Hepatocyte (in vitro differentiated cells): Measurements from ENCODE around the gene PLCG1. TPM values are rescaled to one million over a fixed set of nuclear protein-coding genes. Genes with fewer than 3 reads are reported as not detected.

ENCODE experiments used
- DNase-seq: peaks from one replicate; pipeline ENCODE4 v3.0.0-alpha.2; 2016; ENCODE audit warnings: low spot score
- H2AFZ ChIP-seq: fragments of 200-600 bp; sonication (generic); 2 replicates; pipeline ENCODE4 v1.6.0; 2016; ENCODE audit warnings: antibody characterized with exemption, mild to moderate bottlenecking
- H3K27ac ChIP-seq: fragments of 200-600 bp; sonication (generic); 2 replicates; pipeline ENCODE4 v1.5.1; 2016; ENCODE audit warnings: mild to moderate bottlenecking
- H3K27me3 ChIP-seq: fragments of 200-600 bp; sonication (generic); 2 replicates; pipeline ENCODE4 v1.6.1; 2016
- H3K36me3 ChIP-seq: fragments of 200-600 bp; sonication (generic); replicated peaks from 2 replicates; pipeline ENCODE4 v1.5.1; 2016; ENCODE audit warnings: low read depth; ENCODE audit not compliant: insufficient read depth
- H3K4me1 ChIP-seq: fragments of 200-600 bp; sonication (generic); 2 replicates; pipeline ENCODE4 v1.5.1; 2016; ENCODE audit warnings: mild to moderate bottlenecking, moderate library complexity; ENCODE audit not compliant: insufficient read depth
- H3K4me2 ChIP-seq: fragments of 200-600 bp; sonication (generic); 2 replicates; pipeline ENCODE4 v1.6.0; 2016
- H3K4me3 ChIP-seq: fragments of 200-600 bp; sonication (generic); 2 replicates; pipeline ENCODE4 v1.5.1; 2016; ENCODE audit warnings: mild to moderate bottlenecking
- H3K79me2 ChIP-seq: fragments of 200-600 bp; sonication (generic); 2 replicates; pipeline ENCODE4 v1.6.0; 2017; ENCODE audit warnings: mild to moderate bottlenecking
- H3K9me2 ChIP-seq: fragments of 200-600 bp; sonication (generic); replicated peaks from 2 replicates; pipeline ENCODE4 v1.6.0; 2017; ENCODE audit warnings: mild to moderate bottlenecking; ENCODE audit not compliant: insufficient read depth
- H3K9me3 ChIP-seq: fragments of 200-600 bp; sonication (generic); 2 replicates; pipeline ENCODE4 v1.5.1; 2016; ENCODE audit warnings: low read depth, mild to moderate bottlenecking
- H4K20me1 ChIP-seq: fragments of 200-600 bp; sonication (generic); 2 replicates; pipeline ENCODE4 v1.6.0; 2016; ENCODE audit warnings: mild to moderate bottlenecking; ENCODE audit not compliant: insufficient read depth, poor library complexity, severe bottlenecking
- CTCF ChIP-seq: fragments of 200-600 bp; sonication (generic); IDR thresholded peaks from 2 replicates; pipeline ENCODE4 v1.5.1; 2016; ENCODE audit warnings: antibody characterized with exemption, mild to moderate bottlenecking; ENCODE audit not compliant: poor library complexity
- EZH2 ChIP-seq: fragments of 200-600 bp; sonication (generic); IDR thresholded peaks from 2 replicates; pipeline ENCODE4 v1.6.1; 2016; ENCODE audit warnings: antibody characterized with exemption, mild to moderate bottlenecking, borderline replicate concordance
- EZH2phosphoT487 ChIP-seq: fragments of 200-600 bp; sonication (generic); IDR thresholded peaks from one replicate; pipeline ENCODE4 v1.6.1; 2018; ENCODE audit warnings: antibody characterized with exemption, mild to moderate bottlenecking, low read depth, moderate library complexity; ENCODE audit not compliant: unreplicated experiment, severe bottlenecking
- WGBS: methylation state at CpG from one replicate; pipeline ENCODE4 v1.1.6; 2016; ENCODE audit warnings: low lambda C conversion rate; ENCODE audit errors: missing lambda C conversion rate; 5-methylcytosine and 5-hydroxymethylcytosine counted together
- polyA plus RNA-seq: library from polyadenylated mRNA; unstranded; fragments of >200 nt; fragmentation: Nextera tagmentation; extraction: Ambion mirVana; gene quantifications from 2 replicates; pipeline ENCODE4 v1.2.1, GENCODE V29; 2016
- total RNA-seq: library from RNA; depleted of rRNA; stranded (reverse); fragments of >200 nt; gene quantifications from 2 replicates; pipeline ENCODE4 v1.2.3, GENCODE V29; 2014

Gene PLCG1
- total and polyA plus RNA-seq, 2 experiments from 2014 or later, result 52.7 to 73.2 TPM

DNA sequence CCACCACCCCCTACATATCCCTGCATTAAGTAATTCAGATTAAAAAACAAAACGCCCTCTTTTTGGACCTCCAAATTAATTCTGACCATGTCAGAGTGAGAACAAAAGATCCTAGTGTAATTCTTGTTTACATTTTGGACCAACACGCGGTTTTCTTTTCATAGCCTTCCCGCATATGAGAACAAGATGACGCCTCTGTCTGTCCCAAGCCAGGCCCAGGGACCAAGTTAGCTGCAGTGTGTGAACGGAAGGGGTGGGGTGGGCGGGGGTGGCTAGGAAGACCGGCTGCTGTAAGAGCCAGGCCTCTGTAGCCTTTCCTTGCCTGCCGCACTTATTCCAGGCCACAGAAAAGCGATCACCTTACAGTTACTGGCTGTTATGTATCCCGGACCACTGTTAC is 68.0 kb downstream of the PLCG1 start:
- TF ChIP-seq EZH2phosphoT487 (no peak), CTCF (no peak), EZH2 (no peak)
- H3K9me2 ChIP-seq, result no peaks in the 10 kb centered on the region
- H3K4me2 ChIP-seq, result no peak overlapping the region
- H3K4me3 ChIP-seq, result no peak overlapping the region
- H3K79me2 ChIP-seq, result no peaks in the 10 kb centered on the region
- H3K9me3 ChIP-seq, result no peaks in the 10 kb centered on the region
- 94% methylated on average over 11 of the region's 11 CpGs for WGBS
- no peaks in the 10 kb centered on the region for H3K27me3 ChIP-seq
- DNase-seq, result no peak
- no peaks in the 10 kb centered on the region for H3K4me1 ChIP-seq
- H4K20me1 ChIP-seq, result no peaks in the 10 kb centered on the region
- no peak overlapping the region for H2AFZ ChIP-seq
- no peak overlapping the region for H3K27ac ChIP-seq
- H3K36me3 ChIP-seq, result no peaks in the 10 kb centered on the region

DNA sequence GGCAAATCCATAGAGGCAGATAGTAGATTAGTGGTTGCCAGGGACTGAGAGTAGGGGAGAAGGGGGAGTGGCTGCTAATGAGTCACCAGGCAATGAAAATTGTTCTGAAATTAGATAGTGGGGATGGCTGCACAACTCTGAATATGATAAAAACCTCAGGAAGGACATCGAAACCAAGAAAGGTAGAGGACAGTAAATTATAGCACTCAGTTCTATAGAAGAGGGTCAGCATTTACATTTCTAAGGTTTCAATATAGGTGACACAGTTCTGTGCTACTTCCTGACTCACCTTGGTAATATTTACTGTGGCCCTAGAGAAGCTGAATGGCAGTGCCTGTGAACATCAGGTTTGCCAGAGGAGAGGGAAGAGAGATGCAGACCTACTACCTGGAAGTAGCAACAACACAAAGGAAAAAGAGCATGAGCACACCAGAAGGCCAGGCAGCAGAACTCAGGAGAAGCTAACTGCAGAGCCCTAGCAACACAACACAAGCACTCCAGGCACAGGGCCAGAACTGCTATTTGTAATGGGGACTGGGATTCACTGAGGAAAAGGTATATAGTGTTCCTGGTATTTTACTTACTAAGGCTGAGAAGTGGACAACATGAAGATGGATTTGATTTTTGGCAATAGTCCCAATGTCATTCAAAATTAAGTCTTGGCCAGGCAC is 75.9 kb downstream of the PLCG1 start:
- H3K9me3 ChIP-seq, result no peaks in the 10 kb centered on the region
- no peak overlapping the region for H3K4me2 ChIP-seq
- H3K36me3 ChIP-seq, result no peaks in the 10 kb centered on the region
- no peaks in the 10 kb centered on the region for H3K4me1 ChIP-seq
- H3K27me3 ChIP-seq, result no peaks in the 10 kb centered on the region
- H3K9me2 ChIP-seq, result no peaks in the 10 kb centered on the region
- no peaks in the 10 kb centered on the region for H4K20me1 ChIP-seq
- no peak overlapping the region for H3K4me3 ChIP-seq
- 84% methylated on average over 1 of the region's 1 CpG for WGBS
- no peak for TF ChIP-seq CTCF
- no peak for TF ChIP-seq EZH2phosphoT487
- no peak for TF ChIP-seq EZH2
- no peak overlapping the region for H2AFZ ChIP-seq
- peaks cover 4% of the 10 kb centered on the region for H3K79me2 ChIP-seq
- DNase-seq, result no peak
- H3K27ac ChIP-seq, result no peak overlapping the region

- DNase-seq, result no peak
- TF ChIP-seq EZH2phosphoT487, result no peak
- no peak for TF ChIP-seq CTCF
- TF ChIP-seq EZH2, result no peak
- no peaks in the 10 kb centered on the region for H3K27me3 ChIP-seq
- no peak overlapping the region for H3K27ac ChIP-seq
- H3K4me1 ChIP-seq, result no peaks in the 10 kb centered on the region
- no peaks in the 10 kb centered on the region for H3K9me2 ChIP-seq
- H3K4me3 ChIP-seq, result no peak overlapping the region
- no peaks in the 10 kb centered on the region for H3K9me3 ChIP-seq
- no peaks in the 10 kb centered on the region for H3K36me3 ChIP-seq
- 93% methylated on average over 3 of the region's 3 CpGs for WGBS
- peaks cover 4% of the 10 kb centered on the region for H3K79me2 ChIP-seq
- no peak overlapping the region for H3K4me2 ChIP-seq
- H4K20me1 ChIP-seq, result no peaks in the 10 kb centered on the region
- H2AFZ ChIP-seq, result no peak overlapping the region
These were observed 76.9 kb downstream of the PLCG1 start for GRCh38 chr20:41214202-41214601.
